Left ventricle myocardium inferior (tissue), 1 donor: ENCODE data around the gene LNPK. TPM values are rescaled to one million over a fixed set of nuclear protein-coding genes. Genes with fewer than 3 reads are reported as not detected.

Experiments
- DNase-seq: peaks from one replicate; pipeline ENCODE4 v3.0.0-alpha.2; 2020
- H3K27ac ChIP-seq: fragments of 200-600 bp; replicated peaks from 2 replicates; pipeline ENCODE4 v1.8.0; 2021
- H3K27me3 ChIP-seq: fragments of 200-600 bp; 2 replicates; pipeline ENCODE4 v1.8.0; 2021; ENCODE audit warnings: low read depth
- H3K36me3 ChIP-seq: fragments of 200-600 bp; 2 replicates; pipeline ENCODE4 v1.8.0; 2021
- H3K4me1 ChIP-seq: fragments of 200-600 bp; 2 replicates; pipeline ENCODE4 v1.8.0; 2021
- H3K4me3 ChIP-seq: fragments of 200-600 bp; 2 replicates; pipeline ENCODE4 v1.8.0; 2021; ENCODE audit warnings: mild to moderate bottlenecking, moderate library complexity
- H3K9me3 ChIP-seq: fragments of 200-600 bp; replicated peaks from 2 replicates; pipeline ENCODE4 v1.8.0; 2021
- intact Hi-C: fragments of 100-400 bp; cut with micrococcal nuclease; formaldehyde crosslinking; loops from one replicate; pipeline ENCODE4 v1.11.0; 2022
- total RNA-seq: library from RNA; stranded (reverse); fragmentation: NEBNext Ultra II Directional; extraction: Animal tissue kit (Norgen Biotek cat#: 25700); gene quantifications from one replicate; pipeline ENCODE4 v1.2.1, GENCODE V29; 2021
- TF ChIP-seq, protein P1 (sequence below): fragments of 200-600 bp; IDR thresholded peaks from 2 replicates; pipeline ENCODE4 v1.8.0; 2021; ENCODE audit warnings: antibody characterized with exemption, mild to moderate bottlenecking, borderline replicate concordance
- donor health status: DM: no; HTN: yes; CAD: no; lungs with severe emphysema.

LNPK gene
- total RNA-seq, 1 donor from 2014 or later: 42.3 TPM

DNA sequence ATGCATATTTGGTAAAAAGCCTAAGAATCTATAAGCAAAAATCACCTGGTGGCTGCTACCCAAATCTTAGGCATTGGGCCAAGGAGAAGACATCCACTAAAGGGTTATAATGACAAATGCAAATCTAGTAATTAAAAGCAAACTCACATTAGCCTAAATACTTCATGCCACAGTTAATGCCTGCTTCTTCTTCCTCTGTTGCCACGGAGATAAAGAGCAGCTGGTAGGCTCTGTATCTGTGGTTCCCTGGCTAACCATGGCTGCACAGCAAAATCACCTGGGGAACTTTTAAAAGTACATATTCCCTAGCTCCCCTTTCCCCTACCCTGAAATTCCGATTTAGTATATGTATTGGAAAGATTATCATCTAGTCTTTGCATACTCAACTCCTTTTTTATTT, 114.3 kb downstream of the LNPK start:
- H3K27me3 ChIP-seq: no peaks in the 10 kb centered on the region
- intact Hi-C loops: no loop called here
- no peaks in the 10 kb centered on the region for H3K9me3 ChIP-seq
- TF ChIP-seq, protein P1, sequence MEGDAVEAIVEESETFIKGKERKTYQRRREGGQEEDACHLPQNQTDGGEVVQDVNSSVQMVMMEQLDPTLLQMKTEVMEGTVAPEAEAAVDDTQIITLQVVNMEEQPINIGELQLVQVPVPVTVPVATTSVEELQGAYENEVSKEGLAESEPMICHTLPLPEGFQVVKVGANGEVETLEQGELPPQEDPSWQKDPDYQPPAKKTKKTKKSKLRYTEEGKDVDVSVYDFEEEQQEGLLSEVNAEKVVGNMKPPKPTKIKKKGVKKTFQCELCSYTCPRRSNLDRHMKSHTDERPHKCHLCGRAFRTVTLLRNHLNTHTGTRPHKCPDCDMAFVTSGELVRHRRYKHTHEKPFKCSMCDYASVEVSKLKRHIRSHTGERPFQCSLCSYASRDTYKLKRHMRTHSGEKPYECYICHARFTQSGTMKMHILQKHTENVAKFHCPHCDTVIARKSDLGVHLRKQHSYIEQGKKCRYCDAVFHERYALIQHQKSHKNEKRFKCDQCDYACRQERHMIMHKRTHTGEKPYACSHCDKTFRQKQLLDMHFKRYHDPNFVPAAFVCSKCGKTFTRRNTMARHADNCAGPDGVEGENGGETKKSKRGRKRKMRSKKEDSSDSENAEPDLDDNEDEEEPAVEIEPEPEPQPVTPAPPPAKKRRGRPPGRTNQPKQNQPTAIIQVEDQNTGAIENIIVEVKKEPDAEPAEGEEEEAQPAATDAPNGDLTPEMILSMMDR: no peak
- H3K36me3 ChIP-seq: no peaks in the 10 kb centered on the region
- H3K4me3 ChIP-seq: no peak overlapping the region
- H3K27ac ChIP-seq: no peak overlapping the region
- no peak for DNase-seq
- peaks cover 19% of the 10 kb centered on the region for H3K4me1 ChIP-seq

DNA sequence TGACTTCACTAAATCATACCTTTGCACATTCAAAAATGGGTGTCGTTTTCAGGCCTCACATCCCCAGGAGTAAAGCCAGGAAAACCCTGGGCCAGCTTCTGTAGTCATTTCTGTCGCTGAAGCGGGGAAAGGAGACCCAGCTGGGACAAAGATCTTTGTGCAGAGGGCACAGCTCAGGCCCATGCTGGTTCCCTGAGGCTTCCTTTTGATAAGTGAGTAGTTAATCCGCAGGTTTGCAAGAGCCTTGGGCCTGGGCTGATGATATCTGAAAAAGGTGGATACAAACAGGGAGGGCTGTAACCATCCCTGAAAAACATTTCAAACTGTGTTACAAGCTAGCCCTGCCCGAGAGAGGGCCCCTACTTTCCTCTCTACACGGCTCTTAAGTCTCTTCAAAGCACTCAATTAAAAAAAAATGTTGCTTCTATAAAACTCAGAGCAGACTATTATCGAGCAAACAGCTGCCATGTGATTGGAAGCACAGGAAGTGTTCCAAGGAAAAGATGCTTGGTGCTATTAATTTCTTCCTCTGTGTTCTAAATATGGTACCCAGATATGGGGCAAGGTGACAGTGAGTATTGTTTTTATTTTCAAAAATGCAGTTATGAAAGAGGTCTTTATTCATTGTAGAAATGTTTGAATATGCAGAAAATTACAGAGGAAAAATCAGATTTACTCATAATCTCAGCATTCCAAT, 117.2 kb downstream of the LNPK start:
- Histone ChIP-seq H3K27me3 (no peaks in the 10 kb centered on the region), H3K4me3 (no peak overlapping the region), H3K4me1 (peaks cover 10% of the 10 kb centered on the region), H3K36me3 (no peaks in the 10 kb centered on the region), H3K9me3 (no peaks in the 10 kb centered on the region), H3K27ac (peak overlapping the region; percentile 54)
- TF ChIP-seq, protein P1: no peak
- intact Hi-C loops: no loop called here
- no peak for DNase-seq

DNA sequence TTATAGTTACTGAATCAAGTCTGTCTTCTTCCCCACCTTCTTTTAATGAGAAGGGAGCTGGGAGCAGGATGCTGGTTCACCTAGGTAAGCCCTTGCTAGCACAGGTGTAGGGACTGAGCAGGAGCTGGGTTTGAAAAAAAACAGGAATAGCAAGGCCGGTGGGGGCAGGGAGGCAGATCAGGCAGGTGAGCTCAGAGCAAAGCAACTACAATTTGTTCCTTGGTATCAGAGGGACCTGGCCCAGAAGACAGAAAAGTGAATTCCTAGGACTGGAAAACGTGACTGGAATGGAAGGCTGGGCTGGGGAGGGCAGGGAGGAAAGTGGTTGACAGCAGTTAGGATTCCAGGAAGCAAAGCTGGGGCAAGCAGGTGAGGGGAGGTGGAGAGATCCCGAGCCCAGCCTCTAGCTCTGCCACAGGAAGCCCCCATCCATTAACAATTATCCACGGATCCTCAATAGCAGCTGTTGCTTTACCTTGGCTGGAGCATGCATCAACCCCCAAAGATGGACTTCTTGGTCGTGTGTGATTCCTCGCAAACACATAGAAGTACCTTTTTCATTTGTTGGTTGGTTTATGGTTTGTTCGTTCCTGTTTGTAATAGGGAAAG, 118.4 kb downstream of the LNPK start:
- Histone ChIP-seq H3K9me3 (no peaks in the 10 kb centered on the region), H3K36me3 (no peaks in the 10 kb centered on the region), H3K4me3 (no peak overlapping the region), H3K4me1 (peaks cover 10% of the 10 kb centered on the region), H3K27me3 (no peaks in the 10 kb centered on the region), H3K27ac (no peak overlapping the region)
- TF ChIP-seq, protein P1: no peak
- DNase-seq: no peak
- intact Hi-C loops: no loop called here

DNA sequence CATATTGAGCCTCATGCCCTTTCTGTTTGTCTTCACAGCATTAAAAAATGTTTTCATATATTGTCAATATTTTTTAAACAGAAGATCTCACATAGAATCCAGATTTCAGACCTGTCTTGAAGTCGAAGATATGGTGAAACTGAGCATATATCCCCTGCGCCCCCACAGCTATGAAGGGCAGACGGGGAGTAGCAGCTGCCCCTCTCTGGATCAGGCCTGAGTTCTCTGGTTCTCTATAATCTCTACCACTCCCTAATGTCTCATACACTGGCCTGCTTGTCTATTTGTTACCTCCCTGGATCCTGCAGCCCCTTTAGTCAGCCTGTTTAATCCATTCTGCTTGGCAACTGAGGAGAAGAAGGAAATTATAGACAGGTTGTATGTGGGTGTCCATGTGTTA, 122.4 kb downstream of the LNPK start:
- peaks cover 4% of the 10 kb centered on the region for H3K4me1 ChIP-seq
- H3K4me3 ChIP-seq: no peak overlapping the region
- intact Hi-C loops: no loop called here
- TF ChIP-seq, protein P1: no peak
- H3K27me3 ChIP-seq: no peaks in the 10 kb centered on the region
- DNase-seq: no peak
- no peaks in the 10 kb centered on the region for H3K9me3 ChIP-seq
- H3K36me3 ChIP-seq: no peaks in the 10 kb centered on the region
- H3K27ac ChIP-seq: no peak overlapping the region

DNA sequence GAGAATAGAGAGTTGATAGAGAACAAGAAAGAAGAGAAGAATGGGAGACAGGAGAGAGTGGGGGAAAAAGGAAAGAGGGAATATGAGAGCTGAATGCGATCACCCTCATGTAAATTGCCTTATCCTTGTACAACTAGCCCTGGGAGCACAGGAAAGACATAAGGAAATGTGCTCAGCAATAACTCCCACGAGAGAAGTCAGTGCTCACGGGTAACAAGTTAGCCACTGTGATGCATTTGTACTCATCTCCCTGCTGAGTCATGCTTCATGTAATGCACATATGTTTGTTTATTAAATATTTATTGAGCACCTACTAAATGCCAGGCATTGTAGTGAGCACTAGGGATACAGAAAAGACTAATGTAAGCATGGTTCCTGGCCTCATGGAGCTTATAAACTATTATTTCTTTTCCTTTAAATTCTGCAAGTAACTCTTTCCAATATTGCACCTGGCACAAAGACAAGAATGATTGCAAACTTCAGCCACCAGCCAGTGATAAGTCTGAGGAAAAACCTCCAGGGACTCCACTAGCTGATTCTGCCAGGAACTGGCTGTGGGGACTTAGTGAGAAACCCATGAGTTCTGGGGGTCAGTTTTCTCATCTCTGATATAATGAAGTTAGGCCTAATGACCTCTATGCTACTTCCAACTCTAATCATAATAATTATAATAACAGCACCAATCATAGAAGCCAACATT, 124.1 kb downstream of the LNPK start:
- H3K4me1 ChIP-seq: no peaks in the 10 kb centered on the region
- DNase-seq: no peak
- intact Hi-C loops: no loop called here
- no peak overlapping the region for H3K27ac ChIP-seq
- no peaks in the 10 kb centered on the region for H3K27me3 ChIP-seq
- TF ChIP-seq, protein P1: no peak
- no peaks in the 10 kb centered on the region for H3K36me3 ChIP-seq
- no peak overlapping the region for H3K4me3 ChIP-seq
- H3K9me3 ChIP-seq: no peaks in the 10 kb centered on the region
